ENCODE data around the gene KCNG2. TPM values are rescaled to one million over a fixed set of nuclear protein-coding genes. Genes with fewer than 3 reads are reported as not detected.

The KCNG2 gene
- total and polyA plus RNA-seq, 4 donors = 0.03 to 0.23 (median 0.08) TPM; not detected in 1

DNA sequence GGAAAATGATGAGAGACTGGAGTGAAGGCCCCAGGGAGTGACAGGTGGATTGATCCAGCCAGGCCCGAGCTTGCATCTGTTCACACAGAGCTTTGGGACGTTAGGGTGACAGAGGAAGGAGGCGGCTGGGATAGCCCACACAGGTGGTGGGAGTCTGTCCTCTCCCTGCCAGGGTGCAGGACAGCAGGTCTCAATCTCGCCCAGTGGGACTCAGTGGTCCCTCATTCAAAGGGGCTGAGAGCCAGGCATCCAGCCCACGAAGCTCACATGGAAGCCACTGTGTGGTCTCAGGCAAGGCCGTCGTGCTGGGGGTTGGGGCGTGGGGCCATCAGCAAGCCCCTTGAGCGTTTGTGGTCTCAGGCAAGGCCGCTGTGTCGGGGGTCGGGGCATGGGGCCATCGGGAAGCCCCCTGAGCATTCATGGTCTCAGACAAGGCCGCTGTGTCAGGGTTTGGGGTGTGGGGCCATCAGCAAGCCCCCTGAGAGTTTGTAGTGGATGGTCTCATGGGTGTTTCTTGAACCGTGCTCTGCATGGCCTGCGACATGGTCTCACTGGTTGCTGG, 8.3 kb downstream of the KCNG2 start:
- no peak overlapping the region for H3K9ac ChIP-seq (ENCODE audit: low read depth in 1 of 2, low read length in 2 of 2)
- no peak for DNase-seq (ENCODE audit: low spot score)
- WGBS = 89% methylated on average over 16 of the region's 16 CpGs
- H3K9me3 ChIP-seq (ENCODE audit: control insufficient read depth in 4 of 4, low read length in 3 of 4) = no peaks in the 10 kb centered on the region
- TF ChIP-seq, protein P1, sequence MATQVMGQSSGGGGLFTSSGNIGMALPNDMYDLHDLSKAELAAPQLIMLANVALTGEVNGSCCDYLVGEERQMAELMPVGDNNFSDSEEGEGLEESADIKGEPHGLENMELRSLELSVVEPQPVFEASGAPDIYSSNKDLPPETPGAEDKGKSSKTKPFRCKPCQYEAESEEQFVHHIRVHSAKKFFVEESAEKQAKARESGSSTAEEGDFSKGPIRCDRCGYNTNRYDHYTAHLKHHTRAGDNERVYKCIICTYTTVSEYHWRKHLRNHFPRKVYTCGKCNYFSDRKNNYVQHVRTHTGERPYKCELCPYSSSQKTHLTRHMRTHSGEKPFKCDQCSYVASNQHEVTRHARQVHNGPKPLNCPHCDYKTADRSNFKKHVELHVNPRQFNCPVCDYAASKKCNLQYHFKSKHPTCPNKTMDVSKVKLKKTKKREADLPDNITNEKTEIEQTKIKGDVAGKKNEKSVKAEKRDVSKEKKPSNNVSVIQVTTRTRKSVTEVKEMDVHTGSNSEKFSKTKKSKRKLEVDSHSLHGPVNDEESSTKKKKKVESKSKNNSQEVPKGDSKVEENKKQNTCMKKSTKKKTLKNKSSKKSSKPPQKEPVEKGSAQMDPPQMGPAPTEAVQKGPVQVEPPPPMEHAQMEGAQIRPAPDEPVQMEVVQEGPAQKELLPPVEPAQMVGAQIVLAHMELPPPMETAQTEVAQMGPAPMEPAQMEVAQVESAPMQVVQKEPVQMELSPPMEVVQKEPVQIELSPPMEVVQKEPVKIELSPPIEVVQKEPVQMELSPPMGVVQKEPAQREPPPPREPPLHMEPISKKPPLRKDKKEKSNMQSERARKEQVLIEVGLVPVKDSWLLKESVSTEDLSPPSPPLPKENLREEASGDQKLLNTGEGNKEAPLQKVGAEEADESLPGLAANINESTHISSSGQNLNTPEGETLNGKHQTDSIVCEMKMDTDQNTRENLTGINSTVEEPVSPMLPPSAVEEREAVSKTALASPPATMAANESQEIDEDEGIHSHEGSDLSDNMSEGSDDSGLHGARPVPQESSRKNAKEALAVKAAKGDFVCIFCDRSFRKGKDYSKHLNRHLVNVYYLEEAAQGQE (IDR thresholded peaks at IDR 0.05) = no peak
- TF ChIP-seq NR2F2 (IDR thresholded peaks at IDR 0.05) (no peak), HNF4A (conservative IDR thresholded peaks at IDR 0.05) (no peak), RAD21 (IDR thresholded peaks at IDR 0.05) (no peak), TAF1 (conservative IDR thresholded peaks at IDR 0.05) (no peak), SP1 (IDR thresholded peaks at IDR 0.05) (no peak), GABPA (IDR thresholded peaks at IDR 0.05 in 1 of 2, conservative IDR thresholded peaks at IDR 0.05 in 1 of 2) (no peak), FOXA2 (IDR thresholded peaks at IDR 0.05) (no peak), HNF4G (IDR thresholded peaks at IDR 0.05) (no peak), FOXA1 (IDR thresholded peaks at IDR 0.05) (no peak), RXRA (IDR thresholded peaks at IDR 0.05) (no peak)
- TF ChIP-seq, protein P2, sequence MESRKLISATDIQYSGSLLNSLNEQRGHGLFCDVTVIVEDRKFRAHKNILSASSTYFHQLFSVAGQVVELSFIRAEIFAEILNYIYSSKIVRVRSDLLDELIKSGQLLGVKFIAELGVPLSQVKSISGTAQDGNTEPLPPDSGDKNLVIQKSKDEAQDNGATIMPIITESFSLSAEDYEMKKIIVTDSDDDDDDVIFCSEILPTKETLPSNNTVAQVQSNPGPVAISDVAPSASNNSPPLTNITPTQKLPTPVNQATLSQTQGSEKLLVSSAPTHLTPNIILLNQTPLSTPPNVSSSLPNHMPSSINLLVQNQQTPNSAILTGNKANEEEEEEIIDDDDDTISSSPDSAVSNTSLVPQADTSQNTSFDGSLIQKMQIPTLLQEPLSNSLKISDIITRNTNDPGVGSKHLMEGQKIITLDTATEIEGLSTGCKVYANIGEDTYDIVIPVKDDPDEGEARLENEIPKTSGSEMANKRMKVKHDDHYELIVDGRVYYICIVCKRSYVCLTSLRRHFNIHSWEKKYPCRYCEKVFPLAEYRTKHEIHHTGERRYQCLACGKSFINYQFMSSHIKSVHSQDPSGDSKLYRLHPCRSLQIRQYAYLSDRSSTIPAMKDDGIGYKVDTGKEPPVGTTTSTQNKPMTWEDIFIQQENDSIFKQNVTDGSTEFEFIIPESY (IDR thresholded peaks at IDR 0.05) = no peak
- TF ChIP-seq, protein P3, sequence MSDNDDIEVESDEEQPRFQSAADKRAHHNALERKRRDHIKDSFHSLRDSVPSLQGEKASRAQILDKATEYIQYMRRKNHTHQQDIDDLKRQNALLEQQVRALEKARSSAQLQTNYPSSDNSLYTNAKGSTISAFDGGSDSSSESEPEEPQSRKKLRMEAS (IDR thresholded peaks at IDR 0.05) = no peak
- TF ChIP-seq, protein P4, sequence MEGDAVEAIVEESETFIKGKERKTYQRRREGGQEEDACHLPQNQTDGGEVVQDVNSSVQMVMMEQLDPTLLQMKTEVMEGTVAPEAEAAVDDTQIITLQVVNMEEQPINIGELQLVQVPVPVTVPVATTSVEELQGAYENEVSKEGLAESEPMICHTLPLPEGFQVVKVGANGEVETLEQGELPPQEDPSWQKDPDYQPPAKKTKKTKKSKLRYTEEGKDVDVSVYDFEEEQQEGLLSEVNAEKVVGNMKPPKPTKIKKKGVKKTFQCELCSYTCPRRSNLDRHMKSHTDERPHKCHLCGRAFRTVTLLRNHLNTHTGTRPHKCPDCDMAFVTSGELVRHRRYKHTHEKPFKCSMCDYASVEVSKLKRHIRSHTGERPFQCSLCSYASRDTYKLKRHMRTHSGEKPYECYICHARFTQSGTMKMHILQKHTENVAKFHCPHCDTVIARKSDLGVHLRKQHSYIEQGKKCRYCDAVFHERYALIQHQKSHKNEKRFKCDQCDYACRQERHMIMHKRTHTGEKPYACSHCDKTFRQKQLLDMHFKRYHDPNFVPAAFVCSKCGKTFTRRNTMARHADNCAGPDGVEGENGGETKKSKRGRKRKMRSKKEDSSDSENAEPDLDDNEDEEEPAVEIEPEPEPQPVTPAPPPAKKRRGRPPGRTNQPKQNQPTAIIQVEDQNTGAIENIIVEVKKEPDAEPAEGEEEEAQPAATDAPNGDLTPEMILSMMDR (IDR thresholded peaks at IDR 0.05; ENCODE audit: low read depth, low read length, missing input control) = no peak
- no peak overlapping the region for H3K27ac ChIP-seq (ENCODE audit: low read depth in 1 of 2, low read length in 2 of 2)
- H3K36me3 ChIP-seq (ENCODE audit: control insufficient read depth in 4 of 4, insufficient read depth in 3 of 4, low read depth in 1 of 4, low read length in 3 of 4) = no peaks in the 10 kb centered on the region
- no peaks in the 10 kb centered on the region for H3K4me1 ChIP-seq (ENCODE audit: control insufficient read depth in 4 of 4, insufficient read depth in 4 of 4, low read length in 3 of 4)
- H3K27me3 ChIP-seq (ENCODE audit: control insufficient read depth in 4 of 4, insufficient read depth in 4 of 4, low read length in 3 of 4) = no peaks in the 10 kb centered on the region
- H3K4me3 ChIP-seq (ENCODE audit: low read depth in 1 of 3, low read length in 3 of 3) = no peak overlapping the region

Measured in liver (tissue), 9 donors.